NCI-H187 treated with DMSO at 0.1 percent for 48 hours (cell line): ENCODE measurements around the gene ZNF358.
A peak's percentile ranks its signal among the peaks of the same experiment; 100 is the strongest.

ENCODE experiments used
- DNase-seq: peaks from one replicate; lab custom pipeline; 2025; lab: John Stamatoyannopoulos, UW

ZNF358 gene

GRCh38 chr19:7520131-7521051, 4.5 kb downstream of the ZNF358 start:
- DNase-seq, result no peak

GRCh38 chr19:7521551-7522071, 5.7 kb downstream of the ZNF358 start:
- DNase-seq, result no peak

DNA sequence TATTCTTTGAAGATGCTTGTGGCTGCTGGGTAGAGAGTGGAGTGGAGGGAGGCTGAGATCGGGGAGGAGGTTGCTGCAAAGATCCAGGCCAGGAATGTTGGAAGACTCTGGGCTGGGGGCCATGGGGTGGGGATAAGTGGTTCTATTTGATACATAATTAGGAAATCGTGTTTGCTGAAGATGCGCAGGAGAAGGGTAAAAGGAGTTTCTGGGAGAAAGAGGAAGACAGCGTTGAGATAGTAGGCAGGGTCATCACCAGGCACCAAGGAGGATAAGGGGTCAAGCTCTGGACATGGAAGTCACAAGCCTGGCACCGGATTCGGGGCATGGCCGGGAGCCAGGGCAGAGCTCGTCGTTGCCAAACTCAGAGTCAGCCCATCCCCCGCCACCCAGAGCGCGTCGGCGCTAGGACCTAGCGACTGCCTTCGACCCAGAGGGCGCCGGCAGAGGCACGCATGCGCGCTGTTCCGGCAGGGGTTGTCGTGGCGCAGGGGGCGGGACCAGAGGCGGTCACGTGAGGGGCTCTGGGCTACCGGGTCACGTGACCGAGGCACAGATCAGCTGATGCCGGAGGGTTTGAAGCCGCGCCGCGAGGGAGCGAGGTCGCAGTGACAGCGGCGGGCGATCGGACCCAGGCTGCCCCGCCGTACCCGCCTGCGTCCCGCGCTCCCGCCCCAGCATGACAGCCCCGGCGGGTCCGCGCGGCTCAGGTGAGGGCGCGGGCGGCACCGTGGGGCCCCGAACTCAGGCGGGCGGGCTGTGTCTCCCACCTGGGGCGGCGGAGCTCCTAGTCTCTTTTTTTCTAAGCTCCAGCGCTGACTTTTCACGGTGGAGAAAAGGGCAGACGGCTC, 6.4 kb downstream of the ZNF358 start, which contains the start of gene MCOLN1:
Gene MCOLN1, plus strand, starts transcription at position 553 of the 851 bp plus-strand sequence. Its CDS starts 127 bp downstream, at position 680.
- DNase-seq, result peak; percentile 60

DNA sequence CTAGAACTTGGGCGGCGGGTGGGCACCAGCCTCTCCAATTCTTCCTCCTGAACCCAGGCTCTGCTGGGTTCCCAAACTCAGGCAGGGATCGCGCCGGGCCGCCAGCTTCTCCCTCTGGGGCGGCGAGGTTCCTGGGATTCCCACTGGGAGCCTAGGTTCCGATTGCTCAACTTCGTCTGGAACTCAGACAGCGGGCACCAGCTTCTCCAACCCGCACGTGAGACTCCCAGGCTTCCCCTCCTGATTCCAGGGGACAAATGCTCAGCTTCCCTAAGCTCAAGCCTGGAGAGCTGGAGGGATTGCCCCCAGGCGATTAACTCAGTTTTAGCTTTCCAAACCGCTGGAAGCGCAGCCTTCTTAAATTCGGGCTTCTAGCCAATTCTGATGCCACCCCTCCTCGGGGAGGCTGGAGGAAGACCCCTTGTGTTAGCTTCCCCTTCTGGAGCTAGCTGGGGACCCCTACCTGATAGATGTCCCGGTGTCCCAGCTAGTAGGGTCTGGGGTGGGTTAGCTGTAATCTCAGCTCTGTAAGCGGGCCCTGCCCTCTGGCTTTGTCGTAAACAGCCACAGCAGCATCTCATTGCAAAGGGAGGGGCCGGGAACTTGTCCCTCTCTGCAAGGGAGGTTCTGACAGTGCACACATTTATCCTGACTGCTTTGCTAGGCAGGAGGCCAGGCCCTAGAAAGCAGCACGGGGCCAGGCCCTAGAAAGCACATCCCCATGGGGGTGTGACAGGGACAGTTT, 7.2 kb downstream of the ZNF358 start:
- no peak for DNase-seq

- DNase-seq, result no peak
These were observed 8.6 kb downstream of the ZNF358 start for GRCh38 chr19:7524523-7524922.

DNA sequence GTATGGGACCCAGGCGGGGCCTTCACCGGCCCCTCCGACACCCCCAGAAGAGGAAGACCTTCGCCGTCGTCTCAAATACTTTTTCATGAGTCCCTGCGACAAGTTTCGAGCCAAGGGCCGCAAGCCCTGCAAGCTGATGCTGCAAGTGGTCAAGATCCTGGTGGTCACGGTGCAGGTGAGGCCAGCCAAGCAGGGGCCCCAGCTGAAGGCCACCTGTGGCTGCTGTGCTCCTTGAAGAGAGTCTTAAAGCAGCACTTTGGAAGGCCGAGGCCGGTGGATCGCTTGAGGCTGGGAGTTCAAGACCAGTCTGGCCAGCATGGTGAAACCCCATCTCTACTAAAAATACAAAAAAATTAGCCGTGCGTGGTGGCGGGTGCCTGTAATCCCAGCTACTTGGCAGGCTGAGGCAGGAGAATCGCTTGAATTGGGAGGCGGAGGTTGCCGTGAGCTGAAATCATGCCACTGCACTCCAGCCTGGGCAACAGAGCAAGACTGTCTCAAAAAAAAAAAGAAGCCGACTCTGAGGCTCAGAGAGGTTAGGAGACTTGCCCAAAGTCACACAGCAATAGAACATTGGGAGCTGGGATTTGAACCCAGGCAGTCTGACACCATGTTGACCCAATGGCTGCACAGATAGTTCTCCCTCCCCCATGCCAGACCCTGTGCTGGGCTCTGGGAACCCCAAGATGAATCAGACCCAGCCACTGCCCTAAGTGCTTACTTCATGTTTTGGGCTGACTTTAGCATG, 9.3 kb downstream of the ZNF358 start:
- DNase-seq, result no peak

DNA sequence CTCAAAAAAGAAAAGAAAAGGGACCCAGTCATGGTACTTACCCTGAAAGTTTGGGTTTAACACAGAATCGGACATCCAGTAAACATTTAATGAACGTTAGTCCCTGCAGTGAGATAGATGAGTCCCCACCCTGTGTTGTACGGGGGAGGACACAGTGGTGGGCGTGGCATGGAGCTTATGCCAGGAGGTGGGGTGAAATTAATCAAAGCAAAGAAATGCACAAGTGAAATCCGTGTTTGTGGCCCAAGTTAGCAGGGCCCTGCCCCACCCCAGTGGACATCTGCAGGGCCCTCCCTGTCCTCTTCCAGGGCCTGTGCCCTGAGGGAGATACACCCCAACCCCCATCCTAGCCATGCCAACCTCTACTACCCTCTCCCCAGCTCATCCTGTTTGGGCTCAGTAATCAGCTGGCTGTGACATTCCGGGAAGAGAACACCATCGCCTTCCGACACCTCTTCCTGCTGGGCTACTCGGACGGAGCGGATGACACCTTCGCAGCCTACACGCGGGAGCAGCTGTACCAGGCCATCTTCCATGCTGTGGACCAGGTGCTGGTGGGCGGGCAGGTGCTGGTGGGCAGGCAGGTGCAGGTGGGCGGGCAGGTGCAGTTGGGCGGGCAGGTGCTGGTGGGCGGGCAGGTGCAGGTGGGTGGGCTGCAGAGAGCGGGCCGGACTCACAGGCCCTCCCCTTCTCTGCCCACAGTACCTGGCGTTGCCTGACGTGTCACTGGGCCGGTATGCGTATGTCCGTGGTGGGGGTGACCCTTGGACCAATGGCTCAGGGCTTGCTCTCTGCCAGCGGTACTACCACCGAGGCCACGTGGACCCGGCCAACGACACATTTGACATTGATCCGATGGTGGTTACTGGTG, 10.4 kb downstream of the ZNF358 start:
- no peak for DNase-seq

- no peak for DNase-seq
These were observed 11.8 kb downstream of the ZNF358 start for GRCh38 chr19:7527516-7528191.

- DNase-seq, result no peak
These were observed 12.3 kb downstream of the ZNF358 start for GRCh38 chr19:7528192-7528519.

- no peak for DNase-seq
These were observed 12.8 kb downstream of the ZNF358 start for GRCh38 chr19:7528522-7529245.

DNA sequence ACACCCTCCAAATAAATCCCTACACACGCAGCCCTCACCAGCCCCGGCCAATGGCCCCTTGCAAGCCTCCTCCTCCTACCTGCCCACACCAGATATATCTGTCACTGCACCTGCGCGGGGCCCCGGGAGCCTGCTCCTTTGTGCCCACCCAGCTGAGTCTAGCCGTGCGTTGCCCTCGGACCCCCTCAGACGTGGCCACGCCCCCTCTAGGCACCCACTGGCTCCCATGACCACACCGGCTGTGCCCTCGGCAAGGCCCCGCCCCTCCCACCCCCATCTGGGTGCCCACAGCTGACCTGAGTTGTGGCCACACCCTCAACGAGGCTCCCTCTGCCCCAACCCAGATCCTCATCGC, 13.3 kb downstream of the ZNF358 start:
- DNase-seq, result no peak

GRCh38 chr19:7529610-7530490, 13.9 kb downstream of the ZNF358 start:
- DNase-seq, result no peak

DNA sequence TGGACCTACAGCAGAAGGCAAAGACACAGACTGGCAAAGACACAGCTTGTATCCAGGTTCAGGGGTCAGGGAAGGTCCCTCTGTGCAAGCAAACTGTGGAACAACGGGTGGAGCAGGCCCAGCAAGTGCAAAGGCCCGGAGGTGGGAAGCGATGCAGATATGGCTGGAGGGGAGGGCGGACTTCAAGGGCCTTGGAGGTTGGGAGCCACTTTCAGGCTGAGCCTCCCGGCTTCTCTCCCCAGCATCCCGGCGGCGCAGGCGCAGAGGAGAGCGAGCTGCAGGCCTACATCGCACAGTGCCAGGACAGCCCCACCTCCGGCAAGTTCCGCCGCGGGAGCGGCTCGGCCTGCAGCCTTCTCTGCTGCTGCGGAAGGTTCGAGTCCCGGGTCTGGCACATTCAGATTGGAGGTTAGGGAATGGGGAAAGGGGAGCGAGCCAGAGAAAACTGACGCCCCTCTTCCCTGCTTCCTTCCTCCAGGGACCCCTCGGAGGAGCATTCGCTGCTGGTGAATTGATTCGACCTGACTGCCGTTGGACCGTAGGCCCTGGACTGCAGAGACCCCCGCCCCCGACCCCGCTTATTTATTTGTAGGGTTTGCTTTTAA, 17.5 kb downstream of the ZNF358 start:
- DNase-seq, result no peak

DNA sequence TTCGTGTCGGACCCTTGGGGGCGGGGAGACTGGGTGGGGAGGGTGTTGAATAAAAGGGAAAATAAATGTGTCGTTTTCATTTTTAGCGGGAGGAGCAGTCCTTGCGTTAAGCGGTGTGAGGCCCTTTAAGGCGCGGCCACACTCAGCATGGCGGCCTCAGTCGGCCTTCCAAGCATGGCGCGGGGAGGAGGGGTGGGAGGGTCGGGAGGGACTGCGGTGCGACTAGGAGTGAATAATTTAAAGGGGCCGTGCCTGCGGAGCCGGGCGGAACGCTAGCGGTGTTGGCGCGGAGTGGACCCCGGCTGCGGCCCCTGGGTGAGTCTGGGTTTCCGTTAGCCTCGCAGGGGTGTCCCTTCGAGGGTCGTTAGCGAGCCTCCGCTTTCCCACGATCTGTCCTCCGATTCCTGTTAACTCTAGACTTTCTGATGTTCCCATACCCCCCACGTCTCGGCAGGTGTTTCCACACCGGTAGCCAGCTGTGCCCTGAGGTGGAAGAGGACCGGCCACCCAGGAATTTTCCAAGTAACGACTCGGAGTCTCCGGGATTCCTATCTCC, 18.1 kb downstream of the ZNF358 start:
- DNase-seq, result no peak

- DNase-seq, result no peak
These were observed 18.7 kb downstream of the ZNF358 start for GRCh38 chr19:7534531-7535046.

DNA sequence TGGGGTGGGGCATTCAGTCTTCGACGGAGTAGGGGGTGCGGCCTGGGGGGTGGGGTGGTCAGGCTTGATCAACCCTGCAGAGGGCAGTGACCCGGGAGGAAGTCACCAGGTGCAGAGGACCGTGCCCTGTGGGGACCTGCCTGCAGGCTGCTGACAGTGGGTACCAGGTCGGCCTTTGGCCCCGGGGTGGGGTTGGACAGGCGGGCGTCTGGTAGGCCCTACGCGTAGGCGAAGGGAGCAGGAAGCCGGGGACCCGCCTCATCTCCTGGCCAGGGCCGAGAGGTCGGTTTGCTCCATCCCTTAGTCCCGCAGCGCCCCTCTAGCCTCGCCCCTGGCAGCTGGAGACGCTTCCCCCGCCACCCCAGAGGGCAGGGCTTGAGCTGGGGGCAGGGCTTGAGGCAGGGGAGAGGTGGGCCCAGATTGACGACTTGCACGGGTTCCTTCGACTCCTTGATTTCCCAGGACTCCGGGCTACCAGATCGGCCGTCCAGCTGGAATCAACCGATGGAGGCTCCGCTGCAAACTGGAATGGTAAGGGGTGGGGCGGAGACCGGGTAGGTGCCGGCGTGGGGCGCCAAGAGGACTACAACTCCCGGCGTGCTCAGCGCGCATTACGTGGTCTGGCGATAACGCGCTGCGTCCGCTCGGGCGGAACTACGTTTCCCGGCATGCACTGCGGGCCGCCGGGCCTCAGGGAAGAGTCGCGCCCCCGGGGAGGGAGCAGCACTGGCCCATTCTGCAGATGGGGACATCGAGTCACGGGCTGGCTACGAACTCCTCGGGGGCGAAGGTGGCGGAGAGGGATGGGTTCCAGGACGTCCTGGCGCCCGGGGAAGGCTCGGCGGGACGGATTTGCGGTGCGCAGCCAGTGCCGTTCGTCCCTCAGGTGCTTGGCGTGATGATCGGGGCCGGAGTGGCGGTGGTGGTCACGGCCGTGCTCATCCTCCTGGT, 19.4 kb downstream of the ZNF358 start, which contains the start of gene PNPLA6:
Gene PNPLA6, plus strand, starts transcription at position 671 of the 951 bp plus-strand sequence. Its CDS starts 72 bp downstream, at position 743.
- DNase-seq, result peak; percentile 24
